SK-N-SH (cell line): ENCODE data around the gene REXO1.

ENCODE experiments used
- ELF1 ChIP-seq: IDR thresholded peaks from 2 replicates; pipeline ENCODE4 v1.4.0; 2012
- EP300 ChIP-seq, 2 experiments: IDR thresholded peaks; 2 replicates each; pipeline versions ENCODE4 v1.4.0 to v1.6.1; 2012; ENCODE audit warnings: borderline replicate concordance in 1 of 2, low read depth in 1 of 2, low read length in 1 of 2
- FOXJ3 ChIP-seq: sonication (generic); formaldehyde crosslinking; IDR thresholded peaks from 2 replicates; pipeline ENCODE4 v1.5.1; 2020; ENCODE audit warnings: mild to moderate bottlenecking, missing genetic modification reagents
- FOXM1 ChIP-seq: IDR thresholded peaks from 2 replicates; pipeline ENCODE4 v1.4.0; 2012; ENCODE audit warnings: low read depth, mild to moderate bottlenecking
- MXI1 ChIP-seq: IDR thresholded peaks from 2 replicates; pipeline ENCODE4 v1.6.1; 2012; ENCODE audit warnings: mild to moderate bottlenecking, low read depth, low read length, improper control_type of control experiment
- RAD21 ChIP-seq: IDR thresholded peaks from 2 replicates; pipeline ENCODE4 v1.6.1; 2012; ENCODE audit warnings: mild to moderate bottlenecking, low read length
- TF ChIP-seq, protein P1 (sequence below): fragments of 200-600 bp; sonication (generic); IDR thresholded peaks from 2 replicates; pipeline ENCODE4 v1.6.1; 2017; ENCODE audit warnings: antibody characterized with exemption, mild to moderate bottlenecking, moderate library complexity

DNA sequence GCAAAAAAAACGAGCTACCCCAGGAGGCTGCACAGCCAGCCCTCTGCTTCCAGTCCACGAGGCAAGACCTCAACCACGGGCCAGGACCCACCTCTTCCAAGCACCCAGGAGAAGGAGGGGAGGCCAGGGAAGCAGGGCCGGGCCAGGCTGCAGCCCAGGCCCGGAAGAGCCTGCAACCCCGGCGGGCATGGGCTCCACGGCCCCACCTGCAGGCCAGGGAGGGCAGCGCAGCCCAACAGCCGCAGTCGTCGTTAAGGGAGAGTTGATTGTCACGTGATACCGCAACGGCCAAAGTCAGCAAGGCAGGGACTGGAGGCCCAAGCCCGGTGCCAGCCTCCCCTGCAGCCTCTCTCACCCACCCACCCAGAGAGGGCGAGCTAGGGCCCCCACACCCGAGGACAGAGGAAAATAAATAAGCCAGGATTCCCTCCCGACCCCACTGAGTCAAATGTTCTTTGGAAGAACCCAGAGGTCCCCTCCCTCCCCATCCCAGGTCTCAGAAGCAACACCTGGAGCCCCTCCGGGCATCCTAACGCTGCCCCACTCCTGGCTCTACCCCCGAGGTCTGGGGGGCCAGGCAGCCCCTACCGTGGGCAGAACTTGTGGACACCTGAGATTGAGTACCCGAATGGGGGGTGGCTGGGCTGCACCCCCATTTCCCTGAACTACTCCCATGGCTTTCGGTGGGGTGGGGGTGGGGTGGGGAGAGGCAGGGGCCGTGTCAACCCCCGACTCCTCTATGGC is 5.2 kb upstream of the REXO1 start:
- TF ChIP-seq, protein P1, sequence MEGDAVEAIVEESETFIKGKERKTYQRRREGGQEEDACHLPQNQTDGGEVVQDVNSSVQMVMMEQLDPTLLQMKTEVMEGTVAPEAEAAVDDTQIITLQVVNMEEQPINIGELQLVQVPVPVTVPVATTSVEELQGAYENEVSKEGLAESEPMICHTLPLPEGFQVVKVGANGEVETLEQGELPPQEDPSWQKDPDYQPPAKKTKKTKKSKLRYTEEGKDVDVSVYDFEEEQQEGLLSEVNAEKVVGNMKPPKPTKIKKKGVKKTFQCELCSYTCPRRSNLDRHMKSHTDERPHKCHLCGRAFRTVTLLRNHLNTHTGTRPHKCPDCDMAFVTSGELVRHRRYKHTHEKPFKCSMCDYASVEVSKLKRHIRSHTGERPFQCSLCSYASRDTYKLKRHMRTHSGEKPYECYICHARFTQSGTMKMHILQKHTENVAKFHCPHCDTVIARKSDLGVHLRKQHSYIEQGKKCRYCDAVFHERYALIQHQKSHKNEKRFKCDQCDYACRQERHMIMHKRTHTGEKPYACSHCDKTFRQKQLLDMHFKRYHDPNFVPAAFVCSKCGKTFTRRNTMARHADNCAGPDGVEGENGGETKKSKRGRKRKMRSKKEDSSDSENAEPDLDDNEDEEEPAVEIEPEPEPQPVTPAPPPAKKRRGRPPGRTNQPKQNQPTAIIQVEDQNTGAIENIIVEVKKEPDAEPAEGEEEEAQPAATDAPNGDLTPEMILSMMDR: peak; percentile 79
- TF ChIP-seq MXI1 (no peak), ELF1 (no peak), FOXM1 (no peak), FOXJ3 (CRISPR knock-in tag) (no peak), RAD21 (no peak), EP300 (IDR thresholded peaks at IDR 0.05; ENCODE audit: borderline replicate concordance in 1 of 2, low read depth in 1 of 2, low read length in 1 of 2) (no peak)
